Measurements from ENCODE around the gene ARL11. TPM values are rescaled to one million over a fixed set of nuclear protein-coding genes. Genes with fewer than 3 reads are reported as not detected.
A peak's percentile ranks its signal among the peaks of the same experiment; 100 is the strongest.

The ARL11 gene
- total and polyA plus RNA-seq, 7 donors: 0.09 to 0.71 (median 0.14) TPM

GRCh38 chr13:49649244-49649962 lies 21.1 kb downstream of the ARL11 start:
- WGBS, 3 donors: 42 to 64% (median 43%) methylated on average over 5 of the region's 5 CpGs
- peak overlapping the region; percentile 97 for H3K27ac ChIP-seq
- no peaks in the 10 kb centered on the region for H3K27me3 ChIP-seq (ENCODE audit: insufficient read depth in 3 of 3, low read length in 2 of 3)
- intact Hi-C loops (cut with DNase I): no loop called here
- peak overlapping the region; percentile 19 for H3K4me3 ChIP-seq
- TF ChIP-seq CTCF (IDR thresholded peaks at IDR 0.05): peak; percentile 38
- H3K4me1 ChIP-seq: peaks cover 50% of the 10 kb centered on the region
- no peaks in the 10 kb centered on the region for H3K36me3 ChIP-seq (ENCODE audit: insufficient read depth in 1 of 2, low read depth in 1 of 2)
- H3K9me3 ChIP-seq: no peaks in the 10 kb centered on the region
- ATAC-seq (peak; percentile 27 to 61 (median 52)), DNase-seq (no peak)

GRCh38 chr13:49649963-49650312 lies 21.6 kb downstream of the ARL11 start:
- intact Hi-C loops (cut with DNase I): loop anchor here (5.0 to 10.0 kb wide), 5 partner anchors 42 to 475 kb away; partner anchors contain the start of genes EBPL (in 1 of the 2), KPNA3 (in 1 of the 2) and SPRYD7 (in 1 of the 2)
- H3K4me1 ChIP-seq: peaks cover 56% of the 10 kb centered on the region
- H3K27me3 ChIP-seq (ENCODE audit: insufficient read depth in 3 of 3, low read length in 2 of 3): no peaks in the 10 kb centered on the region
- no peaks in the 10 kb centered on the region for H3K36me3 ChIP-seq (ENCODE audit: insufficient read depth in 1 of 2, low read depth in 1 of 2)
- peak overlapping the region; percentile 97 for H3K27ac ChIP-seq
- no peak for TF ChIP-seq CTCF (IDR thresholded peaks at IDR 0.05)
- peak; percentile 74 to 79 (median 78) for ATAC-seq
- DNase-seq: peak; percentile 52 to 81
- whole genome bisulfite sequencing, 3 donors: 27 to 34% (median 34%) methylated on average over 2 of the region's 2 CpGs
- H3K4me3 ChIP-seq: peak overlapping the region; percentile 19
- no peaks in the 10 kb centered on the region for H3K9me3 ChIP-seq

GRCh38 chr13:49651570-49652354 lies 23.5 kb downstream of the ARL11 start:
- ATAC-seq (peak; percentile 41 to 63 (median 45)), DNase-seq (peak in 1 of 2 donors; percentile 60)
- peak overlapping the region; percentile 51 for H3K4me3 ChIP-seq
- H3K27me3 ChIP-seq (ENCODE audit: insufficient read depth in 3 of 3, low read length in 2 of 3): no peaks in the 10 kb centered on the region
- 25 to 42% (median 31%) methylated on average over 17 of the region's 17 CpGs for WGBS, 3 donors
- intact Hi-C loops (cut with DNase I): loop anchor here (2.0 to 10.0 kb wide), 6 partner anchors 41 to 473 kb away; partner anchors contain the start of genes KPNA3 (in 2 of the 2), EBPL (in 1 of the 2) and SPRYD7 (in 1 of the 2)
- H3K36me3 ChIP-seq (ENCODE audit: insufficient read depth in 1 of 2, low read depth in 1 of 2): no peaks in the 10 kb centered on the region
- TF ChIP-seq CTCF (IDR thresholded peaks at IDR 0.05): no peak
- peak overlapping the region; percentile 97 for H3K27ac ChIP-seq
- no peaks in the 10 kb centered on the region for H3K9me3 ChIP-seq
- peaks cover 65% of the 10 kb centered on the region for H3K4me1 ChIP-seq

- no peaks in the 10 kb centered on the region for H3K9me3 ChIP-seq
- intact Hi-C loops (cut with DNase I): loop anchor here (2.0 to 10.0 kb wide), 6 partner anchors 40 to 472 kb away; partner anchors contain the start of genes KPNA3 (in 2 of the 2), EBPL (in 1 of the 2) and SPRYD7 (in 1 of the 2)
- H3K27me3 ChIP-seq (ENCODE audit: insufficient read depth in 3 of 3, low read length in 2 of 3): no peaks in the 10 kb centered on the region
- H3K27ac ChIP-seq: peak overlapping the region; percentile 97
- DNase-seq (peak; percentile 74 to 92), ATAC-seq (peak; percentile 76 to 82 (median 78))
- peak; percentile 66 for TF ChIP-seq CTCF (IDR thresholded peaks at IDR 0.05)
- WGBS, 3 donors: 18 to 22% (median 21%) methylated on average over 13 to 16 of the region's 16 CpGs
- H3K4me1 ChIP-seq: peaks cover 68% of the 10 kb centered on the region
- H3K36me3 ChIP-seq (ENCODE audit: insufficient read depth in 1 of 2, low read depth in 1 of 2): no peaks in the 10 kb centered on the region
- peak overlapping the region; percentile 51 for H3K4me3 ChIP-seq
Measured at GRCh38 chr13:49652355-49653305, 24.3 kb downstream of the ARL11 start.
